Panc1 (cell line): Measurements from ENCODE around the gene HDHD3.

Experiments used
- POLR2AphosphoS5 ChIP-seq: IDR thresholded peaks from 2 replicates; pipeline ENCODE4 v1.6.1; 2012; ENCODE audit warnings: mild to moderate bottlenecking, low read depth, low read length, moderate library complexity
- SIN3A ChIP-seq: IDR thresholded peaks from 2 replicates; pipeline ENCODE4 v1.6.1; 2012; ENCODE audit warnings: low read depth, mild to moderate bottlenecking, low read length, moderate library complexity, borderline replicate concordance; ENCODE audit not compliant: insufficient read depth
- TCF7L2 ChIP-seq: IDR thresholded peaks from 2 replicates; pipeline ENCODE4 v1.6.1; 2011; ENCODE audit warnings: mild to moderate bottlenecking, low read depth, low read length, inconsistent platforms
- TF ChIP-seq, protein P1 (sequence below): fragments of 450-650 bp; IDR thresholded peaks from 2 replicates; pipeline ENCODE4 v1.5.1; 2017; ENCODE audit warnings: mild to moderate bottlenecking
- TF ChIP-seq, protein P2 (sequence below), 2 experiments: IDR thresholded peaks; 2 replicates each; pipeline ENCODE4 v1.6.1; 2011 to 2012; ENCODE audit warnings: low read depth in 2 of 2, control low read depth in 1 of 2, low read length in 1 of 2, mild to moderate bottlenecking in 1 of 2, moderate library complexity in 1 of 2; ENCODE audit not compliant: insufficient read depth in 1 of 2

DNA sequence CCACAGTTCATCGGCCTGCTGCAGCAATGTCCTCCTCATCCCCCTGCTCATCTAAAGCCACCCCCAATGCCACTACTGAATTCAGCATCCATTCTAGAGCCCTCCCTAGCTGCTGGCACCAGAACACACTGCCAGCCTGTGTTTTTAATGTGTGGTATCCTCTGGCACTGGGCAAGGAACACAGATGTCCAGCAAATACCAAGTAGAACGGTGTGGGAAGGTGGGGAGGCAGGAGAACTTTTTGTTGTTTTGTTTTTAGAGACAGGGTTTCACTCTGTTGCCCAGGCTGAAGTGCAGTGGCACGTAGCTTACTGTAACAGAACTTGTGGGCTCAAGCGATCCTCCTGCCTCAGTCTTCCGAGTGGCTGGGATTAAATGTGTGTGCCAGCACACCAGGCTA, 4.7 kb downstream of the HDHD3 start:
- TF ChIP-seq, protein P1, sequence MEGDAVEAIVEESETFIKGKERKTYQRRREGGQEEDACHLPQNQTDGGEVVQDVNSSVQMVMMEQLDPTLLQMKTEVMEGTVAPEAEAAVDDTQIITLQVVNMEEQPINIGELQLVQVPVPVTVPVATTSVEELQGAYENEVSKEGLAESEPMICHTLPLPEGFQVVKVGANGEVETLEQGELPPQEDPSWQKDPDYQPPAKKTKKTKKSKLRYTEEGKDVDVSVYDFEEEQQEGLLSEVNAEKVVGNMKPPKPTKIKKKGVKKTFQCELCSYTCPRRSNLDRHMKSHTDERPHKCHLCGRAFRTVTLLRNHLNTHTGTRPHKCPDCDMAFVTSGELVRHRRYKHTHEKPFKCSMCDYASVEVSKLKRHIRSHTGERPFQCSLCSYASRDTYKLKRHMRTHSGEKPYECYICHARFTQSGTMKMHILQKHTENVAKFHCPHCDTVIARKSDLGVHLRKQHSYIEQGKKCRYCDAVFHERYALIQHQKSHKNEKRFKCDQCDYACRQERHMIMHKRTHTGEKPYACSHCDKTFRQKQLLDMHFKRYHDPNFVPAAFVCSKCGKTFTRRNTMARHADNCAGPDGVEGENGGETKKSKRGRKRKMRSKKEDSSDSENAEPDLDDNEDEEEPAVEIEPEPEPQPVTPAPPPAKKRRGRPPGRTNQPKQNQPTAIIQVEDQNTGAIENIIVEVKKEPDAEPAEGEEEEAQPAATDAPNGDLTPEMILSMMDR, result no peak
- TF ChIP-seq SIN3A (no peak), POLR2AphosphoS5 (no peak), TCF7L2 (no peak)
- TF ChIP-seq, protein P2, sequence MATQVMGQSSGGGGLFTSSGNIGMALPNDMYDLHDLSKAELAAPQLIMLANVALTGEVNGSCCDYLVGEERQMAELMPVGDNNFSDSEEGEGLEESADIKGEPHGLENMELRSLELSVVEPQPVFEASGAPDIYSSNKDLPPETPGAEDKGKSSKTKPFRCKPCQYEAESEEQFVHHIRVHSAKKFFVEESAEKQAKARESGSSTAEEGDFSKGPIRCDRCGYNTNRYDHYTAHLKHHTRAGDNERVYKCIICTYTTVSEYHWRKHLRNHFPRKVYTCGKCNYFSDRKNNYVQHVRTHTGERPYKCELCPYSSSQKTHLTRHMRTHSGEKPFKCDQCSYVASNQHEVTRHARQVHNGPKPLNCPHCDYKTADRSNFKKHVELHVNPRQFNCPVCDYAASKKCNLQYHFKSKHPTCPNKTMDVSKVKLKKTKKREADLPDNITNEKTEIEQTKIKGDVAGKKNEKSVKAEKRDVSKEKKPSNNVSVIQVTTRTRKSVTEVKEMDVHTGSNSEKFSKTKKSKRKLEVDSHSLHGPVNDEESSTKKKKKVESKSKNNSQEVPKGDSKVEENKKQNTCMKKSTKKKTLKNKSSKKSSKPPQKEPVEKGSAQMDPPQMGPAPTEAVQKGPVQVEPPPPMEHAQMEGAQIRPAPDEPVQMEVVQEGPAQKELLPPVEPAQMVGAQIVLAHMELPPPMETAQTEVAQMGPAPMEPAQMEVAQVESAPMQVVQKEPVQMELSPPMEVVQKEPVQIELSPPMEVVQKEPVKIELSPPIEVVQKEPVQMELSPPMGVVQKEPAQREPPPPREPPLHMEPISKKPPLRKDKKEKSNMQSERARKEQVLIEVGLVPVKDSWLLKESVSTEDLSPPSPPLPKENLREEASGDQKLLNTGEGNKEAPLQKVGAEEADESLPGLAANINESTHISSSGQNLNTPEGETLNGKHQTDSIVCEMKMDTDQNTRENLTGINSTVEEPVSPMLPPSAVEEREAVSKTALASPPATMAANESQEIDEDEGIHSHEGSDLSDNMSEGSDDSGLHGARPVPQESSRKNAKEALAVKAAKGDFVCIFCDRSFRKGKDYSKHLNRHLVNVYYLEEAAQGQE (IDR thresholded peaks at IDR 0.05; ENCODE audit: insufficient read depth in 1 of 2, low read depth in 2 of 2, low read length in 1 of 2), result no peak
